T-helper 2 cell treated with Interferon-gamma antibody and Interleukin-4, amounts not matched to agents 5 μg/mL and 100 μg/mL, for 36 hours (primary cell): ENCODE data around the gene KLHL24.
"Not testable (repeated sequence)": the region's sequence is repeated elsewhere in the genome, so short reads cannot be mapped to it uniquely, and the experiment has no call there.

ENCODE experiments used
- DNase-seq: peaks from one replicate; pipeline ENCODE4 v3.0.0; 2021; ENCODE audit warnings: low spot score
- H3K27ac Mint-ChIP-seq: one replicate; pipeline ENCODE4 v1.8.0; 2021; ENCODE audit warnings: mild to moderate bottlenecking, mixed read lengths
- H3K27me3 Mint-ChIP-seq: one replicate; pipeline ENCODE4 v1.8.0; 2021; ENCODE audit warnings: low read depth, mixed read lengths
- H3K36me3 Mint-ChIP-seq: one replicate; pipeline ENCODE4 v1.8.0; 2021; ENCODE audit warnings: low read depth, mixed read lengths
- H3K4me1 Mint-ChIP-seq: one replicate; pipeline ENCODE4 v1.8.0; 2021; ENCODE audit warnings: low read depth, mixed read lengths
- H3K4me3 Mint-ChIP-seq: one replicate; pipeline ENCODE4 v1.8.0; 2022; ENCODE audit warnings: mild to moderate bottlenecking, moderate library complexity, mixed read lengths
- H3K9me3 Mint-ChIP-seq: one replicate; pipeline ENCODE4 v1.8.0; 2021; ENCODE audit warnings: mixed read lengths

The KLHL24 gene

GRCh38 chr3:183640635-183641034 is 5.2 kb downstream of the KLHL24 start:
- not testable (repeated sequence) for H3K9me3 Mint-ChIP-seq, H3K27me3 Mint-ChIP-seq, H3K36me3 Mint-ChIP-seq, H3K27ac Mint-ChIP-seq, DNase-seq, H3K4me3 Mint-ChIP-seq
- H3K4me1 Mint-ChIP-seq = peaks cover 12% of the 10 kb centered on the region

DNA sequence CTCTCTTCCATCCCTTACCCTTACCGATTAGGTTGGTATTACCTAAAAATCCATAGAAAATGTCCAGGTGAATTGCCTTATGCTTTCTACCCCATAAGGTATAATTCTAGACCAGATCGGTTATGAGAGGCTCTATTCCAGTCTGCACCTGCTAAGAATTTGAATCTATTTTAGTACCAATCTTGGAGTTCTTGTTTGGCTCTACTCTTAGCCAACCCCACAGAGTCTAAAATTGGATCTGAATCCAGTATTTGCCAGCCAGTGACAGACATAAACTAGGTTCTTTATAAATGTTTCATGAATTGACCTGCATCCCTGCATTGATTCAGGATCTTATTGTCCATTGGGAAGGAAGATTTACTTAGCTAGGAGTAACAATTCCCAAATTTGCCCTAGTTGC is 6.5 kb downstream of the KLHL24 start:
- no peaks in the 10 kb centered on the region for H3K9me3 Mint-ChIP-seq
- peaks cover 11% of the 10 kb centered on the region for H3K4me1 Mint-ChIP-seq
- H3K27ac Mint-ChIP-seq = no peak overlapping the region
- H3K27me3 Mint-ChIP-seq = no peaks in the 10 kb centered on the region
- no peak for DNase-seq
- H3K36me3 Mint-ChIP-seq = peaks cover 5% of the 10 kb centered on the region
- no peak overlapping the region for H3K4me3 Mint-ChIP-seq

GRCh38 chr3:183644244-183644643 is 8.8 kb downstream of the KLHL24 start:
- Mint-ChIP-seq H3K9me3 (no peaks in the 10 kb centered on the region), H3K4me3 (no peak overlapping the region), H3K27ac (no peak overlapping the region), H3K27me3 (no peaks in the 10 kb centered on the region), H3K4me1 (no peaks in the 10 kb centered on the region), H3K36me3 (peaks cover 9% of the 10 kb centered on the region)
- DNase-seq = no peak

GRCh38 chr3:183645254-183645653 is 9.8 kb downstream of the KLHL24 start:
- no peaks in the 10 kb centered on the region for H3K4me1 Mint-ChIP-seq
- H3K4me3 Mint-ChIP-seq = no peak overlapping the region
- no peak for DNase-seq
- peaks cover 12% of the 10 kb centered on the region for H3K36me3 Mint-ChIP-seq
- no peak overlapping the region for H3K27ac Mint-ChIP-seq
- no peaks in the 10 kb centered on the region for H3K27me3 Mint-ChIP-seq
- peaks cover 2% of the 10 kb centered on the region for H3K9me3 Mint-ChIP-seq

DNA sequence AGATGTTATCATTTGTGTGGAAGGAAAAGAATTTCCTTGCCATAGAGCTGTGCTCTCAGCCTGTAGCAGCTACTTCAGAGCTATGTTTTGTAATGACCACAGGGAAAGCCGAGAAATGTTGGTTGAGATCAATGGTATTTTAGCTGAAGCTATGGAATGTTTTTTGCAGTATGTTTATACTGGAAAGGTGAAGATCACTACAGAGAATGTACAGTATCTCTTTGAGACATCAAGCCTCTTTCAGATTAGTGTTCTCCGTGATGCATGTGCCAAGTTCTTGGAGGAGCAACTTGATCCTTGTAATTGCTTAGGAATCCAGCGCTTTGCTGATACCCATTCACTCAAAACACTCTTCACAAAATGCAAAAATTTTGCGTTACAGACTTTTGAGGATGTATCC is 15.1 kb downstream of the KLHL24 start:
- H3K36me3 Mint-ChIP-seq = peaks cover 36% of the 10 kb centered on the region
- no peak overlapping the region for H3K27ac Mint-ChIP-seq
- DNase-seq = no peak
- H3K9me3 Mint-ChIP-seq = peaks cover 39% of the 10 kb centered on the region
- no peaks in the 10 kb centered on the region for H3K4me1 Mint-ChIP-seq
- H3K27me3 Mint-ChIP-seq = no peaks in the 10 kb centered on the region
- H3K4me3 Mint-ChIP-seq = no peak overlapping the region

DNA sequence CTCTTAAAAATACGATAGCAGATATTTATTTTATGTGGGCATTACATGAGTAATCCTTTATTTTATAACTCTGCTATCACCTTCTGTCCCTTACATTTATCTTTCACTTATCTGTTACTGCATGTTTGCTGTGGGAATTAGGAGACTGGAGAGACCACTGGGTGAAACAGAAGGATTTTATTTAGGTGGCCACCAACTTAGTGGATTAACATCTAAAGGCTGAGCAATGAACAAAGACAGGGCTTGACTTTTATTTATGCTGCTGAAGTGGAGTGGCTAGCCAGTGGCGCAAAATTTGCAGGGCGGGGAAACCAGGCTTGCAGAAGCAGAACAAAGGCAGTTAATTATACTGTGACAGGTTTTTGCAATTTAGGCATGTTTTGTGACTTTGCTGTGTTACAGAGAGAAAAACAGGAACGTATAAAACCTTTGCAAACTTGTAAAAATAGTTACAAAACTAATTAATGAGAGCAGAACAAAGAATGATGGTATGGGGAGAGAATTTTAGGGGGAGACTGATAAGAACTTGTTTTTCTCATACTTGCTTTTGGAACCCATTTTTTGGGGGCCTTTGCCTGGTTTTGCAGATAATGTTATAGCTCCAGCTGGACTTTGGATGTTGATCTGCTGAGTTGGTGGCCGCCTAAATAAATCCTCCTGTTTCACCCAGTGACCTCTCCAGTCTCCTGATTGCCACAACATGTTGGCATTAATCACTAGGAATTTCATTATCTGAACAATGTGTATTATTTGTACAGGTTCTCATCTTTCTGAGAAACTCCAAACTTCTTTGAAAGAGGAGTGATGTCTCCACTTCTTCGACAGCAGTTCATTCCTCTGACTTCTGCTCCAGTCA is 18.0 kb downstream of the KLHL24 start:
- Mint-ChIP-seq H3K4me3 (no peak overlapping the region), H3K9me3 (peaks cover 50% of the 10 kb centered on the region), H3K27me3 (no peaks in the 10 kb centered on the region), H3K36me3 (peaks cover 43% of the 10 kb centered on the region), H3K4me1 (no peaks in the 10 kb centered on the region), H3K27ac (no peak overlapping the region)
- DNase-seq = no peak

DNA sequence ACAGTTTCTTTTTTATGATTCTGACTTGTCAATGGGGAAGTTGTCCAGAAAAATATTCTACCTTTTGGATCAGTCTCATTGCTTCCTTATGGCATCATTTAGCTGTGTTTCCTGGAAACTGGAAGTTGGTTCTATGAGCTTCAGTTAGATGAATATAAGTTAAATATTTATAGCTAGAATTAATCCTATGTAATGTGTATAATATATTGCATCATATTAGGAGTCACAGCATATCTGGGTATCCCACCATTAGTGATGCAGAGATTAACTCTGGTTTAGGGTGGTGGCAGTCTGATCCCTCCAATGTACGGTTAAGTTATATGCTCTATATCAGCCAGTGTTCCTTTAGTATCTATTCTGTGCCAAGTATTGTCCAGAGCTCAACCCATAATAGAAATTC is 19.3 kb downstream of the KLHL24 start:
- Mint-ChIP-seq H3K36me3 (peaks cover 43% of the 10 kb centered on the region), H3K4me1 (no peaks in the 10 kb centered on the region), H3K4me3 (no peak overlapping the region), H3K9me3 (peaks cover 50% of the 10 kb centered on the region), H3K27ac (no peak overlapping the region), H3K27me3 (no peaks in the 10 kb centered on the region)
- no peak for DNase-seq

DNA sequence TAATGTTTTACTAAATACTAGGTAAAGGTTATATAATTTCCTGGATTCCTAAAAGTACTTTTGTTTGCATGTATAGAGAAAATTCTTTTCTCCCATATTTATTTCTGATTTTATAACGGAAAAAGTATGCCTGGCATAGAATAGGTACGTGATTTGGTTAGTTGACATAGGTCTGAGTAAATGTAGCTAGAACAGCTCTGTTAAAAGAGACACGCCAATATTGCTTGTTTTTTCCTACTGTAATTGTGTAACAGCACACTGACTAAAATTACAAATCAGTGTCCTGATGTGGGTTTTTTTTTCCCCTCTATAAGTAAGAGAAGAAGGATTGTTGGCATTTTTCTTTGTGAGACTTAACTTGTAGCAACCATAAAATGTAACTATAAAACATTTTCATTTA is 26.7 kb downstream of the KLHL24 start:
- Mint-ChIP-seq H3K36me3 (peaks cover 17% of the 10 kb centered on the region), H3K4me1 (no peaks in the 10 kb centered on the region), H3K4me3 (no peak overlapping the region), H3K9me3 (peaks cover 2% of the 10 kb centered on the region), H3K27ac (no peak overlapping the region), H3K27me3 (no peaks in the 10 kb centered on the region)
- DNase-seq = no peak

DNA sequence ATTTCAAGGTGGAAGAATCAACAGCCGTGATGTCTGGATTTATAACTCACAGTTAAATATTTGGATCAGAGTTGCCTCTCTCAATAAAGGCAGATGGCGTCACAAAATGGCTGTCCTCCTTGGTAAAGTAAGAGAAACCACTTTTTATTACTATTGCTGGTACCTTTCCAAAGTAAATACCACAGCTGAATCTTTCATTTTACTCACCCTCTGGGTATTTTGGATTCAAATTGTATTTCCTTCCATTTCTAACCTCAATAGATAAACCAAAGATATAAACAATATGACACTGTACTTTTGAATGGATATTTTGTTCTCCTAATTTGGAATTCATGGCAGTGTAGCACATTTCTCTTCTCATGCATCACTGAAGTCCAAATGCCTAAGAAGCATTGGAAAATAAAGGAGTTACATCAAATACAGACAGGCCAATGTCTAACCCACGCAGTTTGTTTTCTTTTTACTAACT is 29.5 kb downstream of the KLHL24 start:
- H3K9me3 Mint-ChIP-seq = no peaks in the 10 kb centered on the region
- no peak for DNase-seq
- H3K27me3 Mint-ChIP-seq = no peaks in the 10 kb centered on the region
- H3K4me3 Mint-ChIP-seq = no peak overlapping the region
- H3K27ac Mint-ChIP-seq = no peak overlapping the region
- peaks cover 11% of the 10 kb centered on the region for H3K36me3 Mint-ChIP-seq
- H3K4me1 Mint-ChIP-seq = no peaks in the 10 kb centered on the region

GRCh38 chr3:183680061-183680460 is 44.6 kb downstream of the KLHL24 start:
- peaks cover 2% of the 10 kb centered on the region for H3K4me1 Mint-ChIP-seq
- DNase-seq = no peak
- no peak overlapping the region for H3K4me3 Mint-ChIP-seq
- H3K27ac Mint-ChIP-seq = no peak overlapping the region
- H3K36me3 Mint-ChIP-seq = no peaks in the 10 kb centered on the region
- no peaks in the 10 kb centered on the region for H3K9me3 Mint-ChIP-seq
- H3K27me3 Mint-ChIP-seq = no peaks in the 10 kb centered on the region

DNA sequence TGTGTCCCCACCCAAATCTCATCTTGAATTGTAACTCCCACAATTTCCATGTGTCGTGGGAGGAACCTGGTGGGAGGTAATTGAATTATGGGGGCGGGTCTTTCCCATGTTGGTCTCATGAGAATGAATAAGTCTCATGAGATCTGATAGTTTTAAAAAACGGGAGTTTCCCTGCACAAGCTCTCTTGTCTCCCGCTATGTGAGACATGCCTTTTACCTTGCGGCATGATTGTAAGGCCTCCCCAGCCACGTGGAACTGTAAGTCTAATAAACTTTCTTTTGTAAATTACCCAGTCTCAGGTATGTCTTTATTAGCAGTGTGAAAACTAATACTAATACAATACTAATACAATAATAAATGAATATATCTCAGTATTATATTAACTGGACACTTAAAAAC is 52.3 kb downstream of the KLHL24 start:
- no peak overlapping the region for H3K4me3 Mint-ChIP-seq
- H3K4me1 Mint-ChIP-seq = peaks cover 2% of the 10 kb centered on the region
- no peaks in the 10 kb centered on the region for H3K27me3 Mint-ChIP-seq
- no peaks in the 10 kb centered on the region for H3K36me3 Mint-ChIP-seq
- DNase-seq = no peak
- H3K9me3 Mint-ChIP-seq = no peaks in the 10 kb centered on the region
- no peak overlapping the region for H3K27ac Mint-ChIP-seq

- Mint-ChIP-seq H3K4me1 (no peaks in the 10 kb centered on the region), H3K36me3 (no peaks in the 10 kb centered on the region), H3K27me3 (no peaks in the 10 kb centered on the region), H3K9me3 (no peaks in the 10 kb centered on the region), H3K27ac (no peak overlapping the region), H3K4me3 (no peak overlapping the region)
- no peak for DNase-seq
Observed at GRCh38 chr3:183688874-183689273, 53.5 kb downstream of the KLHL24 start.

DNA sequence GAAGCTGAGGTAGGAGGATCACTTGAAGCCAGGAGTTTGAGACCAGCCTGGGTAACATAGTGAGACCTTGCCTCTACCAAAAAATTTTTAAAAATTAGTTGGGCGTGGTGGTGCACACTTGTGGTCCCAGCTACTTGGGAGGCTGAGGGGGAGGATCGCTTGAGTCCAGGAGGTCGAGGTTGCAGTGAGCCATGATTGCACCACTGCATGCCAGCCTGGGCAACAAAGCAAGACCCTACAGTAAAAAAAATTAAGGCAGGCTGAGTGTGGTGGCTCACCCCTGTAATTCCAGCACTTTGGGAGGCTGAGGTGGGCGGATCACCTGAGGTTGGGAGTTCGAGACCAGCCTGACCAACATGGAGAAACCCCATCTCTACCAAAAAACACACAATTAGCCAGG is 54.2 kb downstream of the KLHL24 start:
- not testable (repeated sequence) for H3K36me3 Mint-ChIP-seq, H3K27me3 Mint-ChIP-seq, DNase-seq, H3K4me1 Mint-ChIP-seq, H3K27ac Mint-ChIP-seq, H3K9me3 Mint-ChIP-seq, H3K4me3 Mint-ChIP-seq

GRCh38 chr3:183690402-183690995 is 55.1 kb downstream of the KLHL24 start:
- H3K36me3 Mint-ChIP-seq = no peaks in the 10 kb centered on the region
- H3K9me3 Mint-ChIP-seq = no peaks in the 10 kb centered on the region
- no peaks in the 10 kb centered on the region for H3K4me1 Mint-ChIP-seq
- DNase-seq = no peak
- no peak overlapping the region for H3K27ac Mint-ChIP-seq
- no peak overlapping the region for H3K4me3 Mint-ChIP-seq
- H3K27me3 Mint-ChIP-seq = no peaks in the 10 kb centered on the region
